Astrocyte (in vitro differentiated cells and primary cell): ENCODE results near the gene KRTAP5-3.

ENCODE experiments used
- EZH2 ChIP-seq: IDR thresholded peaks from 2 replicates; pipeline ENCODE4 v1.6.1; 2012; ENCODE audit warnings: mild to moderate bottlenecking, low read length, inconsistent platforms; ENCODE audit not compliant: insufficient read depth
- TF ChIP-seq, protein P1 (sequence below): IDR thresholded peaks from 2 replicates; pipeline ENCODE4 v1.5.1; 2011; ENCODE audit warnings: low read depth, mild to moderate bottlenecking, inconsistent platforms, low read length, moderate library complexity; ENCODE audit not compliant: insufficient read depth

DNA sequence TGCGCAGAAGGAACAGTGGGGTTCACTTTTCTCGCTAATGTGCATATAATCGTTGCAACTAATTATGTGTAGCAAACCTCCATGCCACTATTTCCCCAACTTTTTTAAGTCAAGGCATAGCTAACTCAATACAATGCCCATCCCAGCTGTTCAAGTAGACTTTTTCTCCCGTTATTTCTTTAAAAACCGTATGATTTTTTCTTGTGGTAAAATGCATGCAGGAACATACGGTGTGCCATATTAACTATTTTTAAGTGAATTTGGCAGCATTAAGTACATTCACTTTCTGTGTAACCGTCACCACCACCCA, 33.4 kb downstream of the KRTAP5-3 start:
- TF ChIP-seq, protein P1, sequence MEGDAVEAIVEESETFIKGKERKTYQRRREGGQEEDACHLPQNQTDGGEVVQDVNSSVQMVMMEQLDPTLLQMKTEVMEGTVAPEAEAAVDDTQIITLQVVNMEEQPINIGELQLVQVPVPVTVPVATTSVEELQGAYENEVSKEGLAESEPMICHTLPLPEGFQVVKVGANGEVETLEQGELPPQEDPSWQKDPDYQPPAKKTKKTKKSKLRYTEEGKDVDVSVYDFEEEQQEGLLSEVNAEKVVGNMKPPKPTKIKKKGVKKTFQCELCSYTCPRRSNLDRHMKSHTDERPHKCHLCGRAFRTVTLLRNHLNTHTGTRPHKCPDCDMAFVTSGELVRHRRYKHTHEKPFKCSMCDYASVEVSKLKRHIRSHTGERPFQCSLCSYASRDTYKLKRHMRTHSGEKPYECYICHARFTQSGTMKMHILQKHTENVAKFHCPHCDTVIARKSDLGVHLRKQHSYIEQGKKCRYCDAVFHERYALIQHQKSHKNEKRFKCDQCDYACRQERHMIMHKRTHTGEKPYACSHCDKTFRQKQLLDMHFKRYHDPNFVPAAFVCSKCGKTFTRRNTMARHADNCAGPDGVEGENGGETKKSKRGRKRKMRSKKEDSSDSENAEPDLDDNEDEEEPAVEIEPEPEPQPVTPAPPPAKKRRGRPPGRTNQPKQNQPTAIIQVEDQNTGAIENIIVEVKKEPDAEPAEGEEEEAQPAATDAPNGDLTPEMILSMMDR, result no peak
- TF ChIP-seq EZH2, result no peak
